Measurements from ENCODE around the gene MYPOP. TPM values are rescaled to one million over a fixed set of nuclear protein-coding genes. Genes with fewer than 3 reads are reported as not detected.

Gene MYPOP
- polyA plus RNA-seq, 2 donors = 3.2 to 3.5 TPM

GRCh38 chr19:45911291-45911690 is 8.9 kb upstream of the MYPOP start:
- no peaks in the 10 kb centered on the region for H3K4me1 ChIP-seq (ENCODE audit: control insufficient read depth in 2 of 2, insufficient read depth in 2 of 2, low read length in 1 of 2)
- no peak overlapping the region for H3K27ac ChIP-seq (ENCODE audit: low read depth in 2 of 2, low read length in 1 of 2)
- no peak overlapping the region for H3K4me3 ChIP-seq (ENCODE audit: low read depth in 1 of 2, low read length in 2 of 2)
- no peaks in the 10 kb centered on the region for H3K36me3 ChIP-seq (ENCODE audit: control insufficient read depth in 2 of 2, insufficient read depth in 2 of 2, low read length in 1 of 2)
- no peaks in the 10 kb centered on the region for H3K9me3 ChIP-seq (ENCODE audit: control insufficient read depth in 2 of 2, insufficient read depth in 1 of 2, low read depth in 1 of 2, low read length in 1 of 2)
- WGBS, 2 donors = 61 to 71% methylated on average over 8 of the region's 8 CpGs
- H3K27me3 ChIP-seq (ENCODE audit: control insufficient read depth in 1 of 2, insufficient read depth in 2 of 2, low read length in 2 of 2) = no peaks in the 10 kb centered on the region

- no peaks in the 10 kb centered on the region for H3K27me3 ChIP-seq (ENCODE audit: control insufficient read depth in 1 of 2, insufficient read depth in 2 of 2, low read length in 2 of 2)
- H3K9me3 ChIP-seq (ENCODE audit: control insufficient read depth in 2 of 2, insufficient read depth in 1 of 2, low read depth in 1 of 2, low read length in 1 of 2) = no peaks in the 10 kb centered on the region
- WGBS, 2 donors = 75 to 77% methylated on average over 5 of the region's 5 CpGs
Measured at GRCh38 chr19:45908956-45909355, 6.5 kb upstream of the MYPOP start.

GRCh38 chr19:45906221-45906620 is 3.8 kb upstream of the MYPOP start:
- no peak overlapping the region for H3K4me3 ChIP-seq (ENCODE audit: low read depth in 1 of 2, low read length in 2 of 2)
- 85 to 88% methylated on average over 3 of the region's 3 CpGs for WGBS, 2 donors
- no peaks in the 10 kb centered on the region for H3K36me3 ChIP-seq (ENCODE audit: control insufficient read depth in 2 of 2, insufficient read depth in 2 of 2, low read length in 1 of 2)
- no peaks in the 10 kb centered on the region for H3K9me3 ChIP-seq (ENCODE audit: control insufficient read depth in 2 of 2, insufficient read depth in 1 of 2, low read depth in 1 of 2, low read length in 1 of 2)
- H3K27me3 ChIP-seq (ENCODE audit: control insufficient read depth in 1 of 2, insufficient read depth in 2 of 2, low read length in 2 of 2) = no peaks in the 10 kb centered on the region
- H3K27ac ChIP-seq (ENCODE audit: low read depth in 2 of 2, low read length in 1 of 2) = no peak overlapping the region
- peaks cover 2 to 4% of the 10 kb centered on the region in 2 donors for H3K4me1 ChIP-seq (ENCODE audit: control insufficient read depth in 2 of 2, insufficient read depth in 2 of 2, low read length in 1 of 2)

More at GRCh38 chr19:45908956-45909355, 6.5 kb upstream of the MYPOP start:
- Histone ChIP-seq H3K4me1 (ENCODE audit: control insufficient read depth in 2 of 2, insufficient read depth in 2 of 2, low read length in 1 of 2) (no peaks in the 10 kb centered on the region), H3K36me3 (ENCODE audit: control insufficient read depth in 2 of 2, insufficient read depth in 2 of 2, low read length in 1 of 2) (no peaks in the 10 kb centered on the region), H3K4me3 (ENCODE audit: low read depth in 1 of 2, low read length in 2 of 2) (no peak overlapping the region), H3K27ac (ENCODE audit: low read depth in 2 of 2, low read length in 1 of 2) (no peak overlapping the region)

GRCh38 chr19:45905011-45905410 is 2.6 kb upstream of the MYPOP start:
- no peaks in the 10 kb centered on the region for H3K9me3 ChIP-seq (ENCODE audit: control insufficient read depth in 2 of 2, insufficient read depth in 1 of 2, low read depth in 1 of 2, low read length in 1 of 2)
- H3K4me3 ChIP-seq (ENCODE audit: low read depth in 1 of 2, low read length in 2 of 2) = no peak overlapping the region
- 80 to 83% methylated on average over 10 of the region's 10 CpGs for WGBS, 2 donors
- H3K36me3 ChIP-seq (ENCODE audit: control insufficient read depth in 2 of 2, insufficient read depth in 2 of 2, low read length in 1 of 2) = no peaks in the 10 kb centered on the region
- no peaks in the 10 kb centered on the region for H3K27me3 ChIP-seq (ENCODE audit: control insufficient read depth in 1 of 2, insufficient read depth in 2 of 2, low read length in 2 of 2)
- H3K27ac ChIP-seq (ENCODE audit: low read depth in 2 of 2, low read length in 1 of 2) = no peak overlapping the region
- peaks cover 4% of the 10 kb centered on the region in 2 donors for H3K4me1 ChIP-seq (ENCODE audit: control insufficient read depth in 2 of 2, insufficient read depth in 2 of 2, low read length in 1 of 2)

DNA sequence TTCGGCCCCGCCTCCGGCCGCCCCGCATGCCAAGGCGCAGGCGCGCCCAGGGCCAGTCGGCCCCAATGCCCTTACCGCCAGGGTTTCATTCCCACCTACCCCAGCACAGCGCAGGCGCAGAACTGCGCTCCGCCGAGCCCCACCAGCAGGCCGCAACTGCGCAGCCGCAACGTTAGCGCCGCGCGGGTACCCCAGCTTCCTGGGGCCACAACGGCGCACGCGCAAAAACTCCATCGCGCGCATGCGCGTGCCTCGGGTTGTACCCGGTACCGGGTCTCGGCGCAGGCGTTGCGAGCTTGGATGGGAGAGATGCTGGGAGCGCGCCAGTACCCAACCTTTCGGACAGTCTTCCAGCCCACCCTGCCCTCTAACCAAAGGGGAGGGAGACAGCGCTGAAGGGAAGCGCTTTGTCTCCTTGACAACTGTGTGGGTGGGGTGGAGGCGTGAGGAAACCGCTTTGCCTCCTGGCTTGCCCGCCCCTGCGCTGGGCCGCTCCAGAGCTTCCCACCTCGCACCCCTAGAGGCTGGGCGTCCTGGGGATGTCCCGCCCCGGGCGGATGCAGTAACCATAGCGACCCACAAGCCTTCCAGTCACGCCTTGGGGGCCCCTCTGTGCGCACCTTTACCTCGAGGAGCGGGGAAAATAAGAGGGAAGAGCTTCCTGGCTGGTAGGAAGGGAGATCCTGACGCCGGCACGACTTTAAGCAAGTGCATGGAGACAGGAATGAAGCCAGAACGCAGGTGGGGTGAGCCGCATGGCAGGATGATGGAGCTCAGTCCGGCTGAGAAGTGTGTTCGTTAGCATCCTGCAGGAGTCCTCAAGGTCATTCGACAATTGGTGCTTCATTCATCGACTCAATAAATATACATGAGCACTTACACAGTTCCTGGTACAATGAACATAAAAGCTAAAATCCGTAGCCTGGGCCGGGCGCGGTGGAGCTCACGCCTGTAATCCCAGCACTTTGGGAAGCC is 525 bp upstream of the MYPOP start:
- peak overlapping the region; percentile 63 to 69 for H3K27ac ChIP-seq (ENCODE audit: low read depth in 2 of 2, low read length in 1 of 2)
- 2% methylated on average over 58 to 73 of the region's 73 CpGs for WGBS, 2 donors
- no peaks in the 10 kb centered on the region for H3K27me3 ChIP-seq (ENCODE audit: control insufficient read depth in 1 of 2, insufficient read depth in 2 of 2, low read length in 2 of 2)
- no peaks in the 10 kb centered on the region for H3K9me3 ChIP-seq (ENCODE audit: control insufficient read depth in 2 of 2, insufficient read depth in 1 of 2, low read depth in 1 of 2, low read length in 1 of 2)
- H3K4me1 ChIP-seq (ENCODE audit: control insufficient read depth in 2 of 2, insufficient read depth in 2 of 2, low read length in 1 of 2) = peaks cover 4% of the 10 kb centered on the region in 2 donors
- H3K36me3 ChIP-seq (ENCODE audit: control insufficient read depth in 2 of 2, insufficient read depth in 2 of 2, low read length in 1 of 2) = peaks cover 0 to 9% of the 10 kb centered on the region in 2 donors
- H3K4me3 ChIP-seq (ENCODE audit: low read depth in 1 of 2, low read length in 2 of 2) = peak overlapping the region; percentile 67 to 71

GRCh38 chr19:45901432-45901911 is 941 bp downstream of the MYPOP start:
- Histone ChIP-seq H3K36me3 (ENCODE audit: control insufficient read depth in 2 of 2, insufficient read depth in 2 of 2, low read length in 1 of 2) (peaks cover 0 to 9% of the 10 kb centered on the region in 2 donors), H3K27ac (ENCODE audit: low read depth in 2 of 2, low read length in 1 of 2) (no peak overlapping the region), H3K4me3 (ENCODE audit: low read depth in 1 of 2, low read length in 2 of 2) (peak overlapping the region; percentile 67 to 71), H3K9me3 (ENCODE audit: control insufficient read depth in 2 of 2, insufficient read depth in 1 of 2, low read depth in 1 of 2, low read length in 1 of 2) (no peaks in the 10 kb centered on the region), H3K27me3 (ENCODE audit: control insufficient read depth in 1 of 2, insufficient read depth in 2 of 2, low read length in 2 of 2) (no peaks in the 10 kb centered on the region), H3K4me1 (ENCODE audit: control insufficient read depth in 2 of 2, insufficient read depth in 2 of 2, low read length in 1 of 2) (peaks cover 4% of the 10 kb centered on the region in 2 donors)
- 5 to 7% methylated on average over 58 to 69 of the region's 69 CpGs for WGBS, 2 donors

GRCh38 chr19:45900738-45901431 is 1.5 kb downstream of the MYPOP start:
- WGBS, 2 donors = 51 to 57% methylated on average over 22 of the region's 22 CpGs

DNA sequence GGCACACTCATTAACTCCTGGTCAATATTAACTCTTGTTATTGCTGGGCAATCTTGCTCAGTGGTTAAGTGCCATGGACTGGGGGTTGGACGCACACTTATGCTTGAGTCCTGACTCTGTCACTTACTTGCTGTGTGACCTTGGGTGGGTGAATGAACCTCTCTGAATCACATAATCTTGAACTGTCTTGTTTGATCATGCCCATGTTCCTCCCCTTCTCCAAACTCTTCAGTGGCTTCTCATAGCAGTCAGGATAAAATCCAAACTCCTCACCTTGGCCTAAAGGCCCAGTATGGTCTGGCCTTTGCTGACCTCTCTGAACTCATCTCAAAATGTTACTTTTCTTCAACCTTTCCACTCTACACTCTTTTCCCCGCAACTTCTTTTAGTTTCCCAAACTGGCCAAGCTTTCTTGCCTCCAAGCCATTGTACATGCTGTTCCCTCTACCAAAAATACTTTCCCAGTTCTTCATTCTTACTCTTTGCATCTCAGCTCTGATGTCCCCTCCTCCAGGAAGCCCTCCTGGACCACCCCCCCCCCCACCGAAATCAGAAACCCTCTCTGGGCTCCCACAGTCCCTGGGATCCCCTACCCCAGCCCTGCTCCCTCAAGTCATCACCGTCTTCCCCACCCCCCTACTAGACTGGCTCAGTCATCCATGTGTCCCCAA is 2.4 kb downstream of the MYPOP start:
- 95 to 97% methylated on average over 4 of the region's 4 CpGs for WGBS, 2 donors
- Histone ChIP-seq H3K4me1 (ENCODE audit: control insufficient read depth in 2 of 2, insufficient read depth in 2 of 2, low read length in 1 of 2) (peaks cover 4% of the 10 kb centered on the region in 2 donors), H3K36me3 (ENCODE audit: control insufficient read depth in 2 of 2, insufficient read depth in 2 of 2, low read length in 1 of 2) (peaks cover 0 to 9% of the 10 kb centered on the region in 2 donors), H3K27me3 (ENCODE audit: control insufficient read depth in 1 of 2, insufficient read depth in 2 of 2, low read length in 2 of 2) (no peaks in the 10 kb centered on the region), H3K4me3 (ENCODE audit: low read depth in 1 of 2, low read length in 2 of 2) (no peak overlapping the region), H3K9me3 (ENCODE audit: control insufficient read depth in 2 of 2, insufficient read depth in 1 of 2, low read depth in 1 of 2, low read length in 1 of 2) (no peaks in the 10 kb centered on the region), H3K27ac (ENCODE audit: low read depth in 2 of 2, low read length in 1 of 2) (no peak overlapping the region)

More at GRCh38 chr19:45900738-45901431, 1.5 kb downstream of the MYPOP start:
- Histone ChIP-seq H3K4me3 (ENCODE audit: low read depth in 1 of 2, low read length in 2 of 2) (peak overlapping the region; percentile 67 to 71), H3K4me1 (ENCODE audit: control insufficient read depth in 2 of 2, insufficient read depth in 2 of 2, low read length in 1 of 2) (peaks cover 4% of the 10 kb centered on the region in 2 donors), H3K27ac (ENCODE audit: low read depth in 2 of 2, low read length in 1 of 2) (no peak overlapping the region), H3K27me3 (ENCODE audit: control insufficient read depth in 1 of 2, insufficient read depth in 2 of 2, low read length in 2 of 2) (no peaks in the 10 kb centered on the region), H3K36me3 (ENCODE audit: control insufficient read depth in 2 of 2, insufficient read depth in 2 of 2, low read length in 1 of 2) (peaks cover 0 to 9% of the 10 kb centered on the region in 2 donors), H3K9me3 (ENCODE audit: control insufficient read depth in 2 of 2, insufficient read depth in 1 of 2, low read depth in 1 of 2, low read length in 1 of 2) (no peaks in the 10 kb centered on the region)

DNA sequence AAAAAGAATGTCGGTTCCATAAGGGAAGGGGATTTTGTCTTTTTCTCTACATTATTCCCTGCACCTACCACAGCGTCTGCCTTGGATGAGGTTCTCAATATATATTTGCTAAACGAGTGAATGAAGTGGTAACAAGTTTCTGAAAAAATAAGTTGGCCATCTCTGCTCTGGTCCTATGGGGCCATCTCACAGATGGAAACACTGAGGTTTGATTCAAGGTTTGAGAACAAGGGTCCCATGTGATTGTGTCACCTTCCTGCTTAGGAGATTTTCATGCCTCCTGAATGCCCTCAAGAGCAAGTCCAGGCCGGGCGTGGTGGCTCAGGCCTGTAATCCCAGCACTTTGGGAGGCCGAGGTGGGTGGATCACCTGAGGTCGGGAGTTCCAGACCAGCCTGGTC is 3.2 kb downstream of the MYPOP start:
- Histone ChIP-seq H3K4me1 (ENCODE audit: control insufficient read depth in 2 of 2, insufficient read depth in 2 of 2, low read length in 1 of 2) (peaks cover 4% of the 10 kb centered on the region in 2 donors), H3K36me3 (ENCODE audit: control insufficient read depth in 2 of 2, insufficient read depth in 2 of 2, low read length in 1 of 2) (peaks cover 0 to 9% of the 10 kb centered on the region in 2 donors), H3K27ac (ENCODE audit: low read depth in 2 of 2, low read length in 1 of 2) (no peak overlapping the region), H3K4me3 (ENCODE audit: low read depth in 1 of 2, low read length in 2 of 2) (no peak overlapping the region), H3K9me3 (ENCODE audit: control insufficient read depth in 2 of 2, insufficient read depth in 1 of 2, low read depth in 1 of 2, low read length in 1 of 2) (no peaks in the 10 kb centered on the region), H3K27me3 (ENCODE audit: control insufficient read depth in 1 of 2, insufficient read depth in 2 of 2, low read length in 2 of 2) (no peaks in the 10 kb centered on the region)
- WGBS, 2 donors = 94% methylated on average over 7 of the region's 7 CpGs
